Right ventricle myocardium superior (tissue), 1 donor: ENCODE results near the gene LEF1. TPM values are rescaled to one million over a fixed set of nuclear protein-coding genes. Genes with fewer than 3 reads are reported as not detected.
"Not testable (repeated sequence)": the region's sequence is repeated elsewhere in the genome, so short reads cannot be mapped to it uniquely, and the experiment has no call there.

Source experiments
- ATAC-seq: fragments of 200-7000 bp; cut with Tn5 transposase; one replicate; pipeline ENCODE4 v1.9.1; 2020; ENCODE audit warnings: mild to moderate bottlenecking; ENCODE audit not compliant: poor library complexity
- DNase-seq: peaks from one replicate; pipeline ENCODE4 v3.0.0-alpha.2; 2020
- intact Hi-C: fragments of 100-400 bp; cut with DNase I; formaldehyde crosslinking; loops from one replicate; pipeline ENCODE4 v1.11.2; 2022
- total RNA-seq: library from RNA; stranded (reverse); fragmentation: NEBNext Ultra II Directional; extraction: Animal tissue kit (Norgen Biotek cat#: 25700); gene quantifications from one replicate; pipeline ENCODE4 v1.2.1, GENCODE V29; 2021
- donor health status: DM: no; HTN: yes; CAD: no; lungs with severe emphysema.

LEF1 gene
- total RNA-seq, 1 donor from 2014 or later = 0.51 TPM

DNA sequence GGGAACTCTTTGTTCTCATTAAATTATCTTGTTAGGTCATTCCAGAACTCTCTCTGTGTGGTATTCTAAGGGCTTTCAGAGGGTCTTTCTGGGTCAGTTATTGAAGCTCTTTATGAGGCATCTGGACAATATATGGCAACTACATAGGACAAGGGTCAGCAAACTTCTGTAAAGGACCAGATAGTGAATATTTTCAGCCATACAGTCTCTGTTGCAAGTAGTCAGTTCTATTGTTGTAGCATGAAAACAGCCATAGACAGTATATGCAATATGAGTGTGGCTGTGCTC is 143.9 kb downstream of the LEF1 start:
- no peak for DNase-seq
- no peak for ATAC-seq
- intact Hi-C loops = loop anchor here (10.0 kb wide), 1 partner anchor 550 kb away; no protein-coding TSS in a partner anchor

- DNase-seq (no peak), ATAC-seq (no peak)
- intact Hi-C loops = loop anchor here (10.0 kb wide), 1 partner anchor 551 kb away; no protein-coding TSS in a partner anchor
Measured at GRCh38 chr4:108024085-108024877, 144.5 kb downstream of the LEF1 start.

- intact Hi-C loops = no loop called here
- no peak for ATAC-seq
- DNase-seq = no peak
Measured at GRCh38 chr4:108018884-108019187, 149.9 kb downstream of the LEF1 start.

DNA sequence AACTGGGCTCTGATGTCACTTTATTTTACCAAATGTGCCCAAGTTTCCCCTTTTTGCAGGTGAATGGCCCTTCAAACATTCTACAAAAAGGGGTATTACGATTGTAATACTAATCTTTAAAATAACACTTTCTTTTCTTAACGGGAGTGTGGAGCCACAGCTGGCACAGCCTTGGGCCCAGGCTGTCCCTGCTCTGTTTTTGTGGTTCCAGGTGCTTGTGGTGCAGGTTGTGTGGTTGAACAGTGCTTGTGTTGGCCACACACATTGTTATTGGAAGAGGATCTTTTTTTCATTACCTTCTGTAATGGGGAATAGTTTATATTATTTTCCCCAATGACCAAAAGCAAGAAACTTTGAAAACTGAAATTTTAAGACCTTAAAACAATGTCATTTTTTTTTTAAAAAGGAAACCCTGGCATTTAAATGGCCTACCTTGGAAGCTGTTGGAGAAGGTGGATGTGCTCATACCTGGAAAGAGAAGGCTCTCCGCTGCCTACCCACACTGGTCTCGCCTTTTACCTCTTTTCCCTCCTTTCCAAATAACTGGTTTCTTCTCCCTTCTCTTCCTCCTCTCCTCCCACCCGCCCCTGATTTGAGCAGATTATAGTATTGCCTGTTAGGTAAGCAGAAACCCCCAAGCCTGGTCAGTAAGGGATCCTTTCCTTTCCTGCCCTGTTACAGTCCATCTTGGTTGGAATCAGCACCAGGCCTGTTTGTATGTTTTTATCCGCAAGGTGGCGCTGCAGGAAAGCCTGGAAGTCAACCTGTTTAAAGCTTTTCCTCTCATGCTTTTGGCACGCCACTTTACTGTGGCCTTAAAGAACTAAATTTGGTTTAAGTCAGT is 150.5 kb downstream of the LEF1 start:
- intact Hi-C loops = no loop called here
- DNase-seq (peak; percentile 83), ATAC-seq (peak; percentile 87)

GRCh38 chr4:108013955-108014354 is 154.8 kb downstream of the LEF1 start:
- intact Hi-C loops = no loop called here
- ATAC-seq = no peak
- no peak for DNase-seq

GRCh38 chr4:108013327-108013726 is 155.4 kb downstream of the LEF1 start:
- ATAC-seq = no peak
- intact Hi-C loops = no loop called here
- DNase-seq = no peak

GRCh38 chr4:108012382-108012781 is 156.3 kb downstream of the LEF1 start:
- intact Hi-C loops, ATAC-seq, DNase-seq: not testable (repeated sequence)

DNA sequence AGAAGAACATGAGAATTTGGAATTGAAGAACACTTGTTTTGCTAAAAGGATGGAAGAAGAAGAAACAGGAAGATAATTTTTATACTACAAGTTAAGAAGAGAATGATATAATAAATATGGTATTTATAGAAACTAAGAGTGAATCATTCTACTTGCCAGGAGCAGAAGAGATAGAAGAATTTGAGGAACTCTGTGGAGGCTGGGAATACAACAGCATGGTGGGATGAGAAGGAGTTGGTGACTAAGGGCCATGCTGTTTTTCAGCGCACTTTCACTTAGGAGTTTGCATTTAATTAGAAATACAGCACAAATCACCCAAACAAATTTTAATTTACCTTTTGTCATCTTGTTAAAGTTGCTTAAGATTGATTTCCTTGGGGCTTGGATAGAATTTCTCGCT is 158.6 kb downstream of the LEF1 start:
- ATAC-seq (no peak), DNase-seq (no peak)
- intact Hi-C loops = no loop called here

DNA sequence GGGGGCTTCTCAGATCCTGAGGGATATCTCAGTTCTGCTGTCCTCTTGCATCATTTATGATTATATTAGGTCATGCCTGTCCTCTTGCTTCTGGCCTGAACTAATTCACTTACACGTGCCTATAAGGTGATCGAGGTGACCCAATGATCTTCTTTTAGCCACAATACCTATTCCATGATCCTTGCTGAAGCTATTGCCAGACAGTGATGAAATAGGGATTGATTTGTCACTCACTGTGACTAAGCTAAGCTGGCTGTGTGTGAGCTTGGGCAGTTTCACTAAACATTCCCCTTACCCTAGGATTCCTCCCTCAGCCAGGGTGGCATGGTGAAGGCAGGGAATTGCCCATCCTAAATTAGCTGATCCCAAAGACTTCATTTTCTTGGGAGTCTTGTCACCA is 160.0 kb downstream of the LEF1 start:
- ATAC-seq = peak; percentile 26
- no peak for DNase-seq
- intact Hi-C loops = no loop called here

GRCh38 chr4:108007984-108008383 is 160.7 kb downstream of the LEF1 start:
- intact Hi-C loops = no loop called here
- DNase-seq (no peak), ATAC-seq (no peak)

DNA sequence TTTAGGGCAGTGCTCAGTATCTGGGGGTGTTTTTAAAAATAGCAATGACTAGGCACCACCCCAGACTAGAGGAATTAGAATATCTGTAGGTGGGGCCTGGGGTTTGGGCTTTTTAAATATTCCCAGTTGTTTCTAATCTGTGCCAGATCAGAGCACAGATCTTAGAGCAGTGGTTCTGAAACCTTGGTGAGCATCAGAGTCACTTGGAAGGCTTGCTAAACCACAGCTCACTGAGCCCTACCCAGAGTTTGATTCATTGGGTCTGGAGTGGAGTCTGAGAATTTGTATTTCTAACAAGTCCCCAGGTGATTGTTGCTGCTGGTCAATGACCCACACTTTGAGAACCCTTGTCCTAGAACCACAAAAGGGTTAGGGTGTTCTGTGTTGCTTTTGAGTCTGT is 162.4 kb downstream of the LEF1 start:
- intact Hi-C loops = no loop called here
- ATAC-seq (no peak), DNase-seq (no peak)

DNA sequence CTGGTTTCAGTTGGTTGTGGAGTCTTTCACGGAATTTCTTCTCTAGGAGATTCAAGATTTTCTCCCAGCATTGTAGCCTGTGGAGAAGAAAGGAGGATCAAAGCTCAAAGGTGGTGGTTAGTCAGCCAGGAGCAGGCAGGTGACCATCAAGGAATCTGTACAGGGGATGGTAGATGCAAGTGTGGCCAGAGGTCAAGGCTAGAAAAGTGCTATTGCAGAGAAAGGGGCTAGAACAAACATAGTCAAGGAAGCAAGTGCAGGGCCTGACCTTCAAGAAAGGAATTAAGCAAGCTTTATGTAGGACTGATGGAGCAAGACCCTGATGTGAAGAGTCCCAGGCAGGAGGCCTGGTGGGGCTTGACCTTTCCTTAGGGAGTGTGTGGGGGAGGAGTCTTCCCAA is 162.9 kb downstream of the LEF1 start:
- DNase-seq = no peak
- ATAC-seq = no peak

DNA sequence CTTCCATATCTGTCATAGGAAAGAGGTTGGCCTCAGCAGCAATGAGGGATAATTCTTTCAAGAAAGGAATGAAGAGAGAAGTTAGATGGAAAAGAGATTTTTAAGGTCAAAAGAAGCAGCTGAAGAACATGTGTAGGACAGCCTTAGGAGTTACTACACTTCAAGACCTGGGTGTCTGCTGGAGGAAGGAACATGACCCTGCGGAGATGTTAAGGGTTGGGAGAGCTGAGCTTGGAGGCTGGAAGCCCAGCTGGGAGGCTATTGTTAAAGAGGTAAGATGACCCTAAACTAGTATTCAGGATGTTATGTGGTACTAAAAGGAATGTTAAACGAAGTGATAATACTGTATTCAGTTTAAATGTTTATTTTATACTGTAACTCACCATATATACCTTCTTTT is 164.1 kb downstream of the LEF1 start:
- intact Hi-C loops = no loop called here
- ATAC-seq = no peak
- no peak for DNase-seq

More for the DNA sequence above, 162.9 kb downstream of the LEF1 start:
- intact Hi-C loops = no loop called here

GRCh38 chr4:108003982-108004515 is 164.7 kb downstream of the LEF1 start:
- DNase-seq = no peak
- intact Hi-C loops = no loop called here
- peak; percentile 25 for ATAC-seq

DNA sequence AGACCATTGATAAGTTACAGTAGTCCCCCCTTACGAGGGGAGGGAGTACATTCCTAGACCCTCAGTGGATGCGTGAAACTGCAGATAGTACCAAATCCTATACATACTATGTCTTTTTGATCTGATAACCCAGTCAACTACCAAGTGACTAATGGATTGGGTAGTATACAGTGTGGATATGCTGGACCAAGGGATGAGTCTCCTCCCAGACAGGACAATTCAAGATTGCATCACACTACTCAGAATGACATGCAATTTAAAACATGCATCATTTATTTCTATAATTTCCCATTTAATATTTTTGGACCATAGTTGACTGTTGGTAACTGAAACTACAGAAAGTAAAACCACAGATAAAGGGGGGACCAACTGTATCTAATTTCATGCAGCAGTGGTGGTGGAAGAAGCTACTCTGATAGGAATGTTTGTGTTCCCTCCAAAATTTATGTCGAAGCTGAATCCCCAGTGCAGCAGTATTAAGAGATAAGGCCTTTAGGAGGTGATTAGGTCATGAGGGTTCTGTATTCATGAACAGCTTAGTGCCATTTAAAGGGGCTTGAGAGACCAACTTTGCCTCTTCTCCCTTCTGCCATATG is 167.1 kb downstream of the LEF1 start:
- ATAC-seq = no peak

DNA sequence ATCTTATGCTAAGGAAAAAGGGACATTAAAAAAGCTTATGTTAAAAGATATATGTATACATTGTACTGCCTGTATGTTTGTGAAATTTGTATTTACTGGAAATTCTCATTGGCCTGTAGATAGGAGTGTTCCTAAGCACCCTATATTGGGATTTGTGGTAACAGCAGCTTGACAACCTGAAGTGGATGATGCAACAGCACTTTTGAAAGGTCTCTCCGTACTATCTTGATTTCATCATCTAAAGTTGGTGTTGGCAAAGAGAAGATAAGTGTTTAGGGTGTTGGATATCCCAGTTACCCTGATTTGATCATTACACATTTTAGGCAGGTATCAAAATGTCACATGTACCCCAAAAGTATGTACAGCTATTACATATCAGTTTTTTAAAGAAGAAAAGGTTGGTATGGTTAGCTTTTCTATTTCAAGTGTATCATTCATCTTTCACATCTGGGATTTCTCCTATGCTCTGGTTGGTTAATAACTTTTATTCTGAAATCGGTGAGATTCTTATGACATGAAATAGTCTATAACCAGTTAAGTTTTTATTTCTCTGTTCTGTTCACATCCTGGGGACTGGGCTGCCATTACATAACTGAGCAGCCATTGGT is 168.7 kb downstream of the LEF1 start:
- intact Hi-C loops = loop anchor here (10.0 kb wide), 1 partner anchor 65 kb away; the partner anchor contains the start of gene CYP2U1
- ATAC-seq (peak; percentile 30), DNase-seq (no peak)

More for the DNA sequence above, 167.1 kb downstream of the LEF1 start:
- intact Hi-C loops = no loop called here
- DNase-seq = no peak

GRCh38 chr4:107997794-107998193 is 170.9 kb downstream of the LEF1 start:
- intact Hi-C loops = loop anchor here (10.0 kb wide), 1 partner anchor 63 kb away; the partner anchor contains the start of gene CYP2U1
- peak; percentile 10 for ATAC-seq

More at GRCh38 chr4:107997794-107998193, 170.9 kb downstream of the LEF1 start:
- no peak for DNase-seq
